ENCODE measurements around the gene GJA9. TPM values are rescaled to one million over a fixed set of nuclear protein-coding genes. Genes with fewer than 3 reads are reported as not detected.

The GJA9 gene
- total and polyA plus RNA-seq, 2 of the 4 experiments (the other 2 are of a cell fraction): not detected

DNA sequence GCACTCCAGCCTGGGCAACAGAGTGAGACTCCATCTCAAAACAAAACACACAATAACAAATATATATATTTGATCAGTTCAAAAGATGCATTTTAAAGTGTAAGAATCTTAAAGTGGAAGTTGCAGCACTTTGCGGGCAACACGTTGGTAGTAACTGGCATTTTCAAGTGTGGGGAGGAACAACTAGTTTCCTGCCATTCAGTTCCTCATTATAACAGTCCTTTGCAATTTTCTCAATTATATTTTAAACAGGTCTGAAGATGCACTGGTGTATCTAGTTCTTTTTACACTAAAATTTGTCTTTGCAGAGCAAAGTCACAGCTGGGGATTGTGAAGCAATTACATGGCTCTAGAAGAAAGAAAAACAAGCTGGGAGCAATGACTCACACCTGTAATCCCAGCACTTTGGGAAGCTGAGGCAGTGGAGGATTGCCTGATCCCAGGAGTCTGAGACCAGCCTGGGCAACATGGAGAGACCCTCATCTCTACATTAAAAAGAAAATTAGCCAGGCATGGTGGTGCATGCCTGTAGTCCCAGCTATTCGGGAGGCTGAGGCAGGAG is 47.1 kb downstream of the GJA9 start:
- Histone ChIP-seq H3K18ac (ENCODE audit: low read depth, low read length) (no peak overlapping the region), H3K4me2 (ENCODE audit: low read depth, low read length) (no peak overlapping the region), H4K91ac (ENCODE audit: insufficient read depth, low read depth, low read length) (no peak overlapping the region), H3K56ac (ENCODE audit: extremely low read depth, insufficient read depth, low read length) (no peak overlapping the region), H2BK5ac (ENCODE audit: low read depth, low read length, poor library complexity, severe bottlenecking) (no peak overlapping the region), H3K4me1 (ENCODE audit: control insufficient read depth, insufficient read depth, low read length) (peaks cover under 1% of the 10 kb centered on the region; the same call in 1 of the 2 replicates), H2BK120ac (ENCODE audit: low read depth, low read length) (no peak overlapping the region), H3K27me3 (ENCODE audit: control insufficient read depth, insufficient read depth, low read length) (peaks cover 24% of the 10 kb centered on the region), H3K36me3 (ENCODE audit: control insufficient read depth, insufficient read depth, low read length) (peaks cover 10% of the 10 kb centered on the region), H4K20me1 (ENCODE audit: insufficient read depth, low read length) (no peaks in the 10 kb centered on the region), H4K5ac (ENCODE audit: low read depth, low read length) (no peak overlapping the region), H4K8ac (ENCODE audit: low read depth in 2 of 2, low read length in 2 of 2) (no peak overlapping the region), H2AFZ (replicated peaks; ENCODE audit: low read length, poor library complexity) (no peak overlapping the region), H3K4ac (ENCODE audit: low read depth, low read length) (no peak overlapping the region), H3K23ac (ENCODE audit: low read depth, low read length) (no peak overlapping the region), H3K9ac (ENCODE audit: low read depth, low read length) (no peak overlapping the region), H2BK15ac (ENCODE audit: low read depth, low read length) (no peak overlapping the region), H2BK20ac (ENCODE audit: low read depth, low read length) (no peak overlapping the region), H2AK9ac (replicated peaks; ENCODE audit: low read depth, low read length, poor library complexity) (no peak overlapping the region), H3K14ac (replicated peaks; ENCODE audit: low read depth, low read length) (no peak overlapping the region), H3K27ac (ENCODE audit: insufficient read depth, low read length) (no peak overlapping the region), H3K79me1 (ENCODE audit: low read depth in 1 of 2, low read length in 2 of 2) (no peaks in the 10 kb centered on the region), H3K9me1 (ENCODE audit: insufficient read depth, low read length) (no peaks in the 10 kb centered on the region), H2AK5ac (ENCODE audit: low read depth, low read length) (no peak overlapping the region), H3K9me3 (ENCODE audit: control insufficient read depth, insufficient read depth, low read length) (no peaks in the 10 kb centered on the region), H3K4me3 (ENCODE audit: insufficient read depth, low read depth, low read length) (no peak overlapping the region)
- CTCF ChIA-PET: interaction anchor here (1.1 to 1.9 kb wide), 5 partner anchors 9 to 807 kb away, joined by 3 to 7 read pairs (median 5); no protein-coding TSS in a partner anchor
- dilution Hi-C loops (cut with HindIII; ENCODE audit: low sequenced_read_pairs, unreplicated experiment) (no loop called here), intact Hi-C loops (cut with micrococcal nuclease) (loop anchor here (2.0 kb wide), 2 partner anchors 808 to 816 kb away; no protein-coding TSS in a partner anchor), in situ Hi-C loops (cut with MboI; ENCODE audit: low sequenced_read_pairs) (loop anchor here (5.0 kb wide), 1 partner anchor 807 kb away; no protein-coding TSS in a partner anchor)
- TF ChIP-seq CEBPB (IDR thresholded peaks at IDR 0.05; ENCODE audit: low read depth, low read length) (peak; percentile 57), RFX5 (IDR thresholded peaks at IDR 0.05; ENCODE audit: low read depth, low read length) (no peak)
- POLR2A ChIA-PET (ENCODE audit: unreplicated experiment): no interaction called here
- 100% methylated on average over 1 of the region's 3 CpGs; no CpG with 5 or more reads in 1 of the 2 experiments for WGBS, 2 experiments (ENCODE audit: extremely low coverage in 2 of 2, insufficient read length in 1 of 2)
- DNase-seq (peak; percentile 28), ATAC-seq (ENCODE audit: low read depth) (no peak)
- no TSS peak for BruUV-seq (replicated peaks)
